ENCODE data around the gene WNT11. TPM values are rescaled to one million over a fixed set of nuclear protein-coding genes. Genes with fewer than 3 reads are reported as not detected.

The WNT11 gene
- polyA plus RNA-seq, 1 donor from 2014 or later, result 2.3 TPM

- H3K9ac ChIP-seq (ENCODE audit: low read length), result no peak overlapping the region
- TF ChIP-seq EZH2 (IDR thresholded peaks at IDR 0.05; ENCODE audit: borderline replicate concordance, insufficient read depth, low read length, poor library complexity, severe bottlenecking) (no peak), POLR2AphosphoS5 (IDR thresholded peaks at IDR 0.05) (no peak)
- no peak overlapping the region for H3K27ac ChIP-seq (ENCODE audit: low read length)
- H2AFZ ChIP-seq (ENCODE audit: low read depth, low read length), result no peak overlapping the region
- no peaks in the 10 kb centered on the region for H3K79me2 ChIP-seq (replicated peaks; ENCODE audit: insufficient read depth, low read length)
- H3K4me3 ChIP-seq (ENCODE audit: low read length), result no peak overlapping the region
- H3K36me3 ChIP-seq (ENCODE audit: insufficient read depth, low read length), result no peaks in the 10 kb centered on the region
- no peaks in the 10 kb centered on the region for H3F3A ChIP-seq (ENCODE audit: insufficient read depth, low read length, poor library complexity, severe bottlenecking)
- H3K9me2 ChIP-seq (ENCODE audit: insufficient read depth, low read length), result no peaks in the 10 kb centered on the region
- peaks cover 38% of the 10 kb centered on the region for H3K27me3 ChIP-seq (ENCODE audit: insufficient read depth, low read depth, low read length)
- H3K4me2 ChIP-seq (ENCODE audit: low read length), result no peak overlapping the region
- H3K9me3 ChIP-seq (ENCODE audit: low read length), result no peaks in the 10 kb centered on the region
- no peaks in the 10 kb centered on the region for H4K20me1 ChIP-seq (ENCODE audit: insufficient read depth)
Observed at GRCh38 chr11:76201672-76202412, 4.5 kb downstream of the WNT11 start.

GRCh38 chr11:76201056-76201455 lies 5.2 kb downstream of the WNT11 start:
- H3K9me3 ChIP-seq (ENCODE audit: low read length), result no peaks in the 10 kb centered on the region
- H3K27me3 ChIP-seq (ENCODE audit: insufficient read depth, low read depth, low read length), result peaks cover 30% of the 10 kb centered on the region
- H3K4me2 ChIP-seq (ENCODE audit: low read length), result no peak overlapping the region
- TF ChIP-seq EZH2 (IDR thresholded peaks at IDR 0.05; ENCODE audit: borderline replicate concordance, insufficient read depth, low read length, poor library complexity, severe bottlenecking) (no peak), RAD21 (conservative IDR thresholded peaks at IDR 0.05) (no peak), MXI1 (conservative IDR thresholded peaks at IDR 0.05; ENCODE audit: poor library complexity, severe bottlenecking) (no peak), SMC3 (conservative IDR thresholded peaks at IDR 0.05; ENCODE audit: poor library complexity) (no peak), EP300 (conservative IDR thresholded peaks at IDR 0.05; ENCODE audit: poor library complexity, severe bottlenecking) (no peak), CTCF (IDR thresholded peaks at IDR 0.05; ENCODE audit: poor library complexity, severe bottlenecking) (no peak), POLR2AphosphoS5 (IDR thresholded peaks at IDR 0.05) (no peak), TAF1 (IDR thresholded peaks at IDR 0.05; ENCODE audit: low read depth) (no peak)
- H3K9ac ChIP-seq (ENCODE audit: low read length), result no peak overlapping the region
- H3F3A ChIP-seq (ENCODE audit: insufficient read depth, low read length, poor library complexity, severe bottlenecking), result no peaks in the 10 kb centered on the region
- no peaks in the 10 kb centered on the region for H3K79me2 ChIP-seq (replicated peaks; ENCODE audit: insufficient read depth, low read length)
- no peak overlapping the region for H2AFZ ChIP-seq (ENCODE audit: low read depth, low read length)
- H4K20me1 ChIP-seq (ENCODE audit: insufficient read depth), result no peaks in the 10 kb centered on the region
- H3K27ac ChIP-seq (ENCODE audit: low read length), result no peak overlapping the region
- no peaks in the 10 kb centered on the region for H3K36me3 ChIP-seq (ENCODE audit: insufficient read depth, low read length)
- H3K4me3 ChIP-seq (ENCODE audit: low read length), result no peak overlapping the region
- no peaks in the 10 kb centered on the region for H3K9me2 ChIP-seq (ENCODE audit: insufficient read depth, low read length)

- Histone ChIP-seq H3K4me3 (ENCODE audit: low read length) (no peak overlapping the region), H3K27me3 (ENCODE audit: insufficient read depth, low read depth, low read length) (peaks cover 22% of the 10 kb centered on the region), H3K79me2 (replicated peaks; ENCODE audit: insufficient read depth, low read length) (no peaks in the 10 kb centered on the region), H3K9ac (ENCODE audit: low read length) (no peak overlapping the region), H3K36me3 (ENCODE audit: insufficient read depth, low read length) (no peaks in the 10 kb centered on the region), H4K20me1 (ENCODE audit: insufficient read depth) (no peaks in the 10 kb centered on the region), H3K27ac (ENCODE audit: low read length) (no peak overlapping the region), H3K9me3 (ENCODE audit: low read length) (no peaks in the 10 kb centered on the region), H3K4me2 (ENCODE audit: low read length) (no peak overlapping the region), H2AFZ (ENCODE audit: low read depth, low read length) (no peak overlapping the region), H3F3A (ENCODE audit: insufficient read depth, low read length, poor library complexity, severe bottlenecking) (no peaks in the 10 kb centered on the region), H3K9me2 (ENCODE audit: insufficient read depth, low read length) (no peaks in the 10 kb centered on the region)
- TF ChIP-seq POLR2AphosphoS5 (IDR thresholded peaks at IDR 0.05), result no peak
- TF ChIP-seq REST (IDR thresholded peaks at IDR 0.05; ENCODE audit: borderline replicate concordance), result no peak
- no peak for TF ChIP-seq SMC3 (conservative IDR thresholded peaks at IDR 0.05; ENCODE audit: poor library complexity)
- TF ChIP-seq CTCF (IDR thresholded peaks at IDR 0.05; ENCODE audit: poor library complexity, severe bottlenecking), result no peak
- no peak for TF ChIP-seq RAD21 (conservative IDR thresholded peaks at IDR 0.05)
- TF ChIP-seq EP300 (conservative IDR thresholded peaks at IDR 0.05; ENCODE audit: poor library complexity, severe bottlenecking), result no peak
Observed at GRCh38 chr11:76200006-76200940, 6.0 kb downstream of the WNT11 start.
